Trophoblast cell (in vitro differentiated cells and primary cell): ENCODE measurements around the gene TMEM248.
A peak's percentile ranks its signal among the peaks of the same experiment; 100 is the strongest.
"Not testable (repeated sequence)": the region's sequence is repeated elsewhere in the genome, so short reads cannot be mapped to it uniquely, and the experiment has no call there.

ENCODE experiments used
- DNase-seq, 2 donors: peaks; one replicate each; pipeline ENCODE4 v3.0.0-alpha.2; 2016
- H2AFZ ChIP-seq: 2 replicates; pipeline ENCODE4 v1.6.1; 2013; ENCODE audit warnings: low read length, moderate library complexity, mild to moderate bottlenecking; ENCODE audit not compliant: insufficient read depth, poor library complexity
- H2AK5ac ChIP-seq: 2 replicates; pipeline ENCODE4 v1.6.1; 2013; ENCODE audit warnings: mild to moderate bottlenecking, low read length
- H2BK120ac ChIP-seq: 2 replicates; pipeline ENCODE4 v1.6.1; 2013; ENCODE audit warnings: low read length, mild to moderate bottlenecking, moderate library complexity; ENCODE audit not compliant: insufficient read depth, poor library complexity
- H2BK12ac ChIP-seq: 2 replicates; pipeline ENCODE4 v1.6.1; 2013; ENCODE audit warnings: mild to moderate bottlenecking, low read length, moderate library complexity
- H2BK5ac ChIP-seq: 2 replicates; pipeline ENCODE4 v1.6.1; 2013; ENCODE audit warnings: low read length, low read depth, moderate library complexity, mild to moderate bottlenecking; ENCODE audit not compliant: poor library complexity
- H3K14ac ChIP-seq: 2 replicates; pipeline ENCODE4 v1.6.1; 2013; ENCODE audit warnings: mild to moderate bottlenecking, low read length
- H3K18ac ChIP-seq: 2 replicates; pipeline ENCODE4 v1.6.1; 2013; ENCODE audit warnings: mild to moderate bottlenecking, low read length
- H3K23ac ChIP-seq: 2 replicates; pipeline ENCODE4 v1.6.1; 2013; ENCODE audit warnings: low read length
- H3K27ac ChIP-seq: 2 replicates; pipeline ENCODE4 v1.5.1; 2013; ENCODE audit warnings: low read depth, mild to moderate bottlenecking, inconsistent platforms, low read length, moderate library complexity
- H3K27me3 ChIP-seq: 2 replicates; pipeline ENCODE4 v1.6.1; 2013; ENCODE audit warnings: inconsistent platforms, mild to moderate bottlenecking, low read length, moderate library complexity; ENCODE audit not compliant: insufficient read depth
- H3K36me3 ChIP-seq, 2 experiments: 1 replicate in 1 of 2; 2 replicates in 1 of 2; pipeline ENCODE4 v1.6.1; 2013; ENCODE audit warnings: low read length in 2 of 2, mild to moderate bottlenecking in 2 of 2, moderate library complexity in 1 of 2; ENCODE audit not compliant: insufficient read depth in 2 of 2, control insufficient read depth in 1 of 2
- H3K4ac ChIP-seq: 2 replicates; pipeline ENCODE4 v1.6.1; 2013; ENCODE audit warnings: low read depth, mild to moderate bottlenecking, low read length, moderate library complexity
- H3K4me1 ChIP-seq, 2 experiments: 1 replicate in 1 of 2; 2 replicates in 1 of 2; pipeline ENCODE4 v1.6.1; 2013; ENCODE audit warnings: low read length in 2 of 2, mild to moderate bottlenecking in 2 of 2, moderate library complexity in 1 of 2; ENCODE audit not compliant: insufficient read depth in 2 of 2, control insufficient read depth in 1 of 2
- H3K4me2 ChIP-seq: 2 replicates; pipeline ENCODE4 v1.6.1; 2013; ENCODE audit warnings: inconsistent platforms, mild to moderate bottlenecking, low read length, moderate library complexity
- H3K4me3 ChIP-seq: 2 replicates; pipeline ENCODE4 v1.5.1; 2013; ENCODE audit warnings: mild to moderate bottlenecking, low read depth, low read length, inconsistent platforms
- H3K79me1 ChIP-seq: one replicate; pipeline ENCODE4 v1.6.1; 2013; ENCODE audit warnings: low read length
- H3K79me2 ChIP-seq: 2 replicates; pipeline ENCODE4 v1.6.1; 2013; ENCODE audit warnings: low read length, mild to moderate bottlenecking; ENCODE audit not compliant: control insufficient read depth, insufficient read depth, poor library complexity
- H3K9ac ChIP-seq: 2 replicates; pipeline ENCODE4 v1.6.1; 2013; ENCODE audit warnings: mild to moderate bottlenecking, low read length
- H3K9me3 ChIP-seq: 2 replicates; pipeline ENCODE4 v1.6.1; 2013; ENCODE audit warnings: low read depth, mild to moderate bottlenecking, control low read depth, inconsistent platforms, low read length; ENCODE audit not compliant: insufficient read depth
- H4K12ac ChIP-seq: 2 replicates; pipeline ENCODE4 v1.6.1; 2013; ENCODE audit warnings: low read depth, mild to moderate bottlenecking, low read length, moderate library complexity
- H4K8ac ChIP-seq: 2 replicates; pipeline ENCODE4 v1.6.1; 2013; ENCODE audit warnings: low read depth, mild to moderate bottlenecking, low read length, moderate library complexity
- H4K91ac ChIP-seq: one replicate; pipeline ENCODE4 v1.6.1; 2013; ENCODE audit warnings: low read depth, mild to moderate bottlenecking, low read length, moderate library complexity
- WGBS: extraction: QIAGEN DNeasy Blood & Tissue Kit; methylation state at CpG from one replicate; pipeline ENCODE4 v1.1.7; 2013; ENCODE audit warnings: missing lambda C conversion rate; ENCODE audit not compliant: insufficient read length, insufficient coverage; ENCODE audit errors: extremely low coverage; 5-methylcytosine and 5-hydroxymethylcytosine counted together

Gene TMEM248

GRCh38 chr7:66886152-66886551, 34.9 kb upstream of the TMEM248 start:
- Histone ChIP-seq H3K9ac (no peak overlapping the region), H3K18ac (no peak overlapping the region), H3K4ac (no peak overlapping the region), H2BK5ac (no peak overlapping the region), H2AK5ac (no peak overlapping the region), H4K12ac (no peak overlapping the region), H3K79me1 (no peaks in the 10 kb centered on the region), H4K8ac (no peak overlapping the region), H3K27ac (no peak overlapping the region), H3K4me3 (no peak overlapping the region), H2AFZ (no peak overlapping the region), H3K36me3 (peaks cover 0 to 4% of the 10 kb centered on the region in 2 experiments), H3K9me3 (no peaks in the 10 kb centered on the region), H3K14ac (no peak overlapping the region), H4K91ac (no peak overlapping the region), H3K4me1 (peaks cover 0 to 7% of the 10 kb centered on the region in 2 experiments), H3K4me2 (no peak overlapping the region), H2BK120ac (no peak overlapping the region), H2BK12ac (no peak overlapping the region), H3K27me3 (no peaks in the 10 kb centered on the region), H3K79me2 (no peaks in the 10 kb centered on the region), H3K23ac (no peak overlapping the region)
- no CpG with 5 or more reads among the region's 4 CpGs for WGBS
- no peak for DNase-seq

GRCh38 chr7:66888223-66888622, 32.8 kb upstream of the TMEM248 start:
- not testable (repeated sequence) for H3K79me2 ChIP-seq, H3K23ac ChIP-seq, H2AFZ ChIP-seq, H3K4ac ChIP-seq, H3K4me2 ChIP-seq, H3K9ac ChIP-seq, H2BK12ac ChIP-seq, H2AK5ac ChIP-seq, H3K36me3 ChIP-seq, H3K4me1 ChIP-seq, H3K79me1 ChIP-seq, H3K14ac ChIP-seq, H4K8ac ChIP-seq, H3K4me3 ChIP-seq, H3K27me3 ChIP-seq, H3K18ac ChIP-seq, H3K9me3 ChIP-seq, H4K12ac ChIP-seq, H3K27ac ChIP-seq
- DNase-seq: peak in 1 of 2 donors; percentile 34
- Histone ChIP-seq H4K91ac (peak overlapping the region; percentile 40), H2BK120ac (peak overlapping the region; percentile 70), H2BK5ac (peak overlapping the region; percentile 42)
- WGBS: no CpG with 5 or more reads among the region's 3 CpGs

DNA sequence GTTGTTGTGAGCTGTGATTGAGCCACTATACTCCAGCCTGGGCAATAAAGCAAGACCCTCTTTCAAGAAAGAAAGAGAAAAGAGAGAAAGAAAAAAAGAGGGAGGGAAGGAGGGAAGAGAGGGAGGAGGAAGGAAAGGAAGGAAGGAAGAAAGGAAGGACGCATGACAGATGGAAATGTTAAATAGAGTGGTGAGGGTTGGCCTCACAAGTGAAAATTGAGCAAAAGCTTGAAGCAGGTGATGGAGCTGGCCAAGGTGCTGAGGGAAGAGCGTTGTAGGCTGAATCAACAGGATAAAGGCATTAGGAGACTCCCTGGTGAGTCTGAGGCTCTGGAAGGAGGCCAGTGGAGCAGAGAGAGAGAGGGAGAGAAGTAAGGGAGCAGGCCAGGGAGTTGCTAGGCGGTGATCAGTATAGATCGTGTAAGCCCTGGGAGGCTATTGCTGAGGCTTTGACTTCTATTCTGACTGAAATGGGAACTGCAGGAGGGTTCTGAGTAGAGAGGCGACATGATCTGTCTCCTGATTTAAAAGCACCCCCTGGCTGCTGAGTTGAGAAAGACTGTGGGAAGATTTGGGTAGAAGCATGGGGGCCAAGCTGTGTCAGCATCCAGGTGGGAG, 26.5 kb upstream of the TMEM248 start:
- Histone ChIP-seq H3K4me3 (no peak overlapping the region), H2BK5ac (no peak overlapping the region), H4K12ac (no peak overlapping the region), H2BK12ac (no peak overlapping the region), H3K4me2 (no peak overlapping the region), H4K91ac (no peak overlapping the region), H3K9ac (no peak overlapping the region), H3K27ac (no peak overlapping the region), H3K79me1 (no peaks in the 10 kb centered on the region), H3K23ac (no peak overlapping the region), H3K79me2 (no peaks in the 10 kb centered on the region), H3K4me1 (no peaks in the 10 kb centered on the region), H2BK120ac (no peak overlapping the region), H2AK5ac (no peak overlapping the region), H3K14ac (no peak overlapping the region), H3K4ac (no peak overlapping the region), H4K8ac (no peak overlapping the region), H3K18ac (no peak overlapping the region), H3K27me3 (no peaks in the 10 kb centered on the region), H3K36me3 (peaks cover 4 to 10% of the 10 kb centered on the region in 2 experiments), H2AFZ (no peak overlapping the region), H3K9me3 (no peaks in the 10 kb centered on the region)
- WGBS: no CpG with 5 or more reads among the region's 5 CpGs
- no peak for DNase-seq

DNA sequence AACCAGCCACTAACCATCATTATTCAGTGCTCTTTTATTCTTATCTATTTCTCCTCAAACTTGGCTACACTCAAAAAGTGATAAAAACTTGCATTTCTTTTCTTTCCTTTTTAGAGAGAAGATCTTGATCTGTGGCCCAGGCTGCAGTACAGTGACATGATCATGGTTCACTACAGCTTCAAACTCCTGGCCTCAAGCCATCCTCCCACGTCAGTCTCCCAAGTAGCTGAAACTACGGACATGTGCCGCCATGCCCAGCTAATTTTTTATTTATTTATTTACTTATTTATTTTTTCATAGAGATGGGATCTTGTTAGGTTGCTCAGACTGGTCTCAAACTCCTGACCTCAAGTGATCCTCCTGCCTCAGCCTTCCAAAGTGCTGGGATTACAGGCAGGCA, 24.6 kb upstream of the TMEM248 start:
- H3K27me3 ChIP-seq: no peaks in the 10 kb centered on the region
- H3K23ac ChIP-seq: no peak overlapping the region
- no peak overlapping the region for H4K12ac ChIP-seq
- no peak overlapping the region for H3K9ac ChIP-seq
- H2AK5ac ChIP-seq: no peak overlapping the region
- H3K79me1 ChIP-seq: no peaks in the 10 kb centered on the region
- no peak overlapping the region for H3K4me2 ChIP-seq
- H3K36me3 ChIP-seq: peaks cover 5 to 17% of the 10 kb centered on the region in 2 experiments
- H3K14ac ChIP-seq: no peak overlapping the region
- H3K79me2 ChIP-seq: no peaks in the 10 kb centered on the region
- DNase-seq: no peak
- H4K91ac ChIP-seq: no peak overlapping the region
- H2BK120ac ChIP-seq: no peak overlapping the region
- no peak overlapping the region for H2AFZ ChIP-seq
- no peak overlapping the region for H2BK5ac ChIP-seq
- WGBS: no CpG with 5 or more reads among the region's 3 CpGs
- H3K4me1 ChIP-seq: no peaks in the 10 kb centered on the region
- no peak overlapping the region for H2BK12ac ChIP-seq
- no peak overlapping the region for H4K8ac ChIP-seq
- H3K4me3 ChIP-seq: no peak overlapping the region
- H3K4ac ChIP-seq: no peak overlapping the region
- no peak overlapping the region for H3K27ac ChIP-seq
- H3K9me3 ChIP-seq: no peaks in the 10 kb centered on the region
- H3K18ac ChIP-seq: no peak overlapping the region
